Sciatic nerve (tissue), 2 donors: ENCODE measurements around the gene FADS6. TPM values are rescaled to one million over a fixed set of nuclear protein-coding genes. Genes with fewer than 3 reads are reported as not detected.
A peak's percentile ranks its signal among the peaks of the same experiment; 100 is the strongest.
"Not testable (repeated sequence)": the region's sequence is repeated elsewhere in the genome, so short reads cannot be mapped to it uniquely, and the experiment has no call there.

Experiments used
- ATAC-seq: fragments of 200-7000 bp; cut with Tn5 transposase; one replicate; pipeline ENCODE4 v1.9.1; 2020; ENCODE audit warnings: mild to moderate bottlenecking, moderate library complexity
- DNase-seq: peaks from one replicate; pipeline ENCODE4 v3.0.0-alpha.2; 2020; ENCODE audit warnings: low spot score
- intact Hi-C: fragments of 100-400 bp; cut with DNase I; formaldehyde crosslinking; loops from one replicate; pipeline ENCODE4 v1.14.2; 2022
- total RNA-seq: library from RNA; stranded (reverse); fragmentation: NEBNext Ultra II Directional; extraction: Animal tissue kit (Norgen Biotek cat#: 25700); gene quantifications from one replicate; pipeline ENCODE4 v1.2.1, GENCODE V29; 2021
- donor health status: DM: no; HTN: no; CAD: no.
- donor health status: DM: no; HTN: no; CAD: no.

Gene FADS6
- total RNA-seq, 1 donor from 2014 or later: not detected

DNA sequence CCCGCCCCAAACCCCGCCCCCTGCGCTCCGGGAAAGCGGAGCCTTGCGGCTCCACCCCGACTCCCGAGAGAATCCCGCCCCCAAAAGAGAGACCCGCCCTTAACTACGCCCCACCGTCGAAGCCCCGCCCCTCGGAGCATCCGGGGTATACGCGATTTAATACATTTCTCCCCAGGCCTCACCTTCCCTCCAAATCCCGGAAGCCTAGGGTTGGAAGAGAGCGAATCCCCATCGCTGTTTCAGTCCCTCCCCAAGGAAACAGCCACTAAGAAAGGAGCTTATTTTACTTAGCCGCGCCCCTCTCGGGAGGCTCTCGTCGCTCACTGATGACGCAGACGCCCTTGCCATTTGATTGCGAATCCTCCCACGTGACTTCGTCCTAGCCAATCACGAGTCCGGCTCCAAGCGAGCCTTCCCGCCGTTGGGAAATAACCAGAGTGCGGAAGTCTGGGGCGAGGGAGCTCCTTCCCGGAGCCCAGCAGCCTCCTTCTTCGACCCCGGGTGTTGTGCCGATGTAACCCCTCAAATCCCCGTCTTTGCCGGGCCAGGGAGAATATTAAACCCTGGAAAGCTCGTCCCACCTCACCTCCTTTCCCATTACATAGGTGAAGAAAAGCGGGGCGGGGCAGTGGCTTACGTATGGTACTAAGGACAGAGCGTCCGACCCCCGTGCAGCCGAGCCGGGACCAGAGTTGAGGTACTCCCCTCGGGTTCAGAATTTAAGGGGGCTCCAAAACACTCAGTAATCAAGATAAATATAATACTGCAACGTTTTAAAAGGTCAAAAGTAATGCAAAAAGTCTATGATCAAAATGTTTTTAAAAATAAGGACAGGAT lies 20.2 kb downstream of the FADS6 start:
- peak; percentile 100 for DNase-seq
- peak; percentile 98 for ATAC-seq
- intact Hi-C loops: no loop called here

DNA sequence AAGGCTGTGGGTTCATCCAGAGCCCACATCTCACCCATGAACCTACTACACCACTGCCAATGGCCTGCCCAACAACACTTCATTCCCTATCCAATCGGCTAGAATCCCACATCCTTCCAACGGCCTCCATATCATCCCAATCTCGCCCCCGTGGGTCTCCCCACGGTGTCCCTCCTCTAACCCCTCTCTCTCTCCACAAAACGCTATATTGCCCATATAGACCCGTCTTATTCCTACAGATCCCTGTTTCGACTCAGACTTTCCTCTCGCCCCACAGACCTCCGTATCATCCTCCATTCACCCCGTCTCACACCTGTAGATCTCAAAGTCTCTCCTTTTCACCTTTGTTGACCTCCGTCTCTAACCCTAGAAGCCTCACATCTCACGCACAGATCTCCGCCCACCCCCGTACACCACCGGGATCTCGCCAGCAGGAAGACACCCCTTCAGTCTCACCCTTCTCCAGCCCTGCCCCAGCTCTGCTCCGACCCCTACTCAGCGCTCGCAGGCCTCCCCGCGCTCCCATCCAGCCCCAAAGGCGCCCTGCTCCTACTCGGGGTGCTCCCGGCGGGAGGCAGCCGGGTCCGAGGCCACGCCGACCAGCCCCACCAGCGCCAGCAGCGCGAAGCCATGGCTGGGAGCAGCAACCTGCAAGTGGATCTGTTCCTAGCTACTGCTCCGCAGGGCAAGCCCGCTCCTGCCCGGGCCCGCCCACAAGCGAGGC lies 21.0 kb downstream of the FADS6 start, which contains the start of gene FDXR:
TSS of gene FDXR (minus strand) at position 682 of the 724 bp plus-strand sequence. CDS start at position 632, 50 bp downstream.
- ATAC-seq (no peak), DNase-seq (no peak)
- intact Hi-C loops: no loop called here

GRCh38 chr17:74871356-74872076 lies 21.9 kb downstream of the FADS6 start:
- intact Hi-C loops: no loop called here
- ATAC-seq: no peak

GRCh38 chr17:74870512-74870911 lies 22.9 kb downstream of the FADS6 start:
- ATAC-seq (no peak), DNase-seq (no peak)
- intact Hi-C loops: no loop called here

More at GRCh38 chr17:74871356-74872076, 21.9 kb downstream of the FADS6 start:
- DNase-seq: no peak

- ATAC-seq, intact Hi-C loops, DNase-seq: not testable (repeated sequence)
Observed at GRCh38 chr17:74870028-74870427, 23.4 kb downstream of the FADS6 start.

DNA sequence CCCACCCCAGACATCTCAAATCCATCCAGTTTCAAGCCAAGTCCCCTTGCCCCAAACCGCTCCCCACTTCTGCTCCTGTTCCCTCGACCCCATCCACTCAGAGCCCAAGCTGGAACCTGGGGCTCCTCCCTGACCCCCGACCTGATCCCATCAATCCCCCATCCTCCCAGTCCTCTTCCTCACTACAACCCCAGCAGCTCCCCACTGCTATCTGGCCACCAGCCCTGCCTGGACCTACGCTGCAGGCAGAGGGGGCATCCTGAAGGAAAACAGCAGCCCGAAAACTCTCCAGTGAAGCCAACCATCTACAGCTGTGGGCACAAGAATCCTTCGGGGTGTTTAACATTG lies 24.6 kb downstream of the FADS6 start:
- intact Hi-C loops: loop anchor here (5.0 kb wide), 1 partner anchor 1617 kb away; no protein-coding TSS in a partner anchor
- DNase-seq (no peak), ATAC-seq (no peak)

DNA sequence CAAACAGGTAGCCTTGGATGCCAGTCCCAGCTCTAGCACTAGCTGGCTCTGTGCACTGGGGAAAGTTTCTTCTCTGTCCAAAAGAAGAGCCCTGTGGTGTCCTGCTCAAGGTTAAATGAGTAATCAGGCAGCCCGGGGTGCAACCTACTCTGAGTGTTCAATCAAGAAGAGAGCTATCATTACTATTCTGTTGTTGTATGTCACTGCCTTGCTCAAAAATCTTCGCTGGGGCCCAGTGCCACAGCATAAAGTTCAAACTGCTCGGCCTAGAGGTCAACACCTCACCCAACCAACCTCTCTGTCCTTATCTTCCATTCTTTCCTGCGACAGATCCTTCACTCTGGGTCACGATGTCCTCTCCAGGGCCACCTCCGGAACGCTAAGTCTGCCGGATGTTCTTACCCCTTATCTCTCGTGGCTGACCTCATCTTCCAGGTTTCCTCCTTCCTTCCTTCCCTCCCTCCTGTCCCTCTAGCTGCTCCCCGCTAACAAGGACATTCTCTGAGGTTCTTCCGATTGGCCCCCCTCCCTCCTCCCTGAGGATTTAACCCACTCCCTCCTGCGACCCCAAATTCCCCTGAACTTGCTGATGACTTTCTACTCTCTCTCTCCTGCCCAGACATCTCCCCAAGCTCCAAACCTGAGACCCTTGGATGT lies 25.1 kb downstream of the FADS6 start:
- no peak for DNase-seq
- intact Hi-C loops: loop anchor here (5.0 kb wide), 1 partner anchor 1616 kb away; no protein-coding TSS in a partner anchor
- no peak for ATAC-seq

DNA sequence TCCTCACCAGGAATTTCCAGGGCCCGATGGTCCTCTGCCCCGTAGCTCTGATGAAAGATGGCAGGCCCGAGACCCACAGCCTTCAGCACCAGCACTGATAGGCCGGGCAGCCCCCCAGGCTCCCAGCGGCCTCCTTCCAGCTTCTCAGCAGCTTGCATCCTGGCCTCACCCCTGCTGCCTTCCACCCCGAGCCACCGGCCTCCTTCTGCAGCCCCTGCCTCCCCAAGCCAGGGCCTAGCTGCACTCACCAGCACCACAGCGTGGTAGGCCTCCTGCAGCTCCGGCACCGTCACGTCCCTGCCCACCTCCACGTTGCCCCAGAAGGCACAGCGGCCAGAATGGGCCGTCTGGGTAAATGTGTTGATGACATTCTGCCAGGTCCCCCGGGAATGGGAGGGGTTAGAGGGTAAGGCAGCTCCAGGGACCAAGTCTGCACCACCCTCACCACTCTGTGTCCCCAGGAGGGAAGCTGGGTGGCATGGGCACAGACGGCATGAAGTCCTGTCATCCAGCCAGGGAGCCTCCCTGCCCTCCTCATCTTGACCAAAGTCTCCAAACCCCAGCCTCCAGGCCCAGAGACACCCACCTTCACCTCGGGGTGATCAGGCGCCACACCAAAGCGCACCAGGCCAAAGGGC lies 27.1 kb downstream of the FADS6 start:
- no peak for ATAC-seq
- no peak for DNase-seq
- intact Hi-C loops: loop anchor here (5.0 kb wide), 1 partner anchor 1614 kb away; no protein-coding TSS in a partner anchor

DNA sequence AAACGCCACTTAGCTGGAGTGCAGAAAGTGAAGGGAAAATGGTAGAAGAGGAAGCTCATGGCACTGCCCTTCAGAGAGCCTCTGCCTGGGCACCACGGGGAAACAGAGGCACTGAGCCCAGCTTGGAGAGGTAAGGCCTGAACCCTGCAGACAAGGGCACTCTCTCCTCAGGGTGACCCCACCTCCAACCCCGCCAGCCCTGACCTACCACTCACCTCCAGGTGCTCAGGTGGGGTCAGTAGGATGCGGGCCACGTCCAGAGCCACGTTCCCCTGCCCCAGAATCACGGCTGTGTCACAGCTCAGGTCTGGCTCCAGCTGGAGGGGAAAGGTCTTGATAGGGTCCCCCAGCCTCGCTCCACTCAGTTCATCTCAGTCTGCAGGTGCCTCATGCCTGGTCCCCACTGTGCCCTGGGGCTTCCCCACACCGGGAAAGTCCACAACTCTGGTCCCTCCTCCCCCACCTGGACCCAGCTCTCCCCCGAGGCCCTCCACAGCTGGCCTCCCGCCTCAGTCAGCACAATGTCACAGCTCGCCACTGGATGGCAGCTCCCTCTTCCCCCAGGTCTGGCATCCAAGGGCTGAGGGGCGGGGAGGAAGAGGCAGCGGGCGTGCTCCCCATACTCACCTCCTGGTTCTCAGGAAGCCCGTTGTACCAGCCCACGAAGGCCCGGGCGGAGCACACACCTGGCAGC lies 27.8 kb downstream of the FADS6 start:
- intact Hi-C loops: loop anchor here (2.0 to 5.0 kb wide), 2 partner anchors 121 to 1613 kb away; no protein-coding TSS in a partner anchor
- ATAC-seq: no peak
- DNase-seq: no peak

DNA sequence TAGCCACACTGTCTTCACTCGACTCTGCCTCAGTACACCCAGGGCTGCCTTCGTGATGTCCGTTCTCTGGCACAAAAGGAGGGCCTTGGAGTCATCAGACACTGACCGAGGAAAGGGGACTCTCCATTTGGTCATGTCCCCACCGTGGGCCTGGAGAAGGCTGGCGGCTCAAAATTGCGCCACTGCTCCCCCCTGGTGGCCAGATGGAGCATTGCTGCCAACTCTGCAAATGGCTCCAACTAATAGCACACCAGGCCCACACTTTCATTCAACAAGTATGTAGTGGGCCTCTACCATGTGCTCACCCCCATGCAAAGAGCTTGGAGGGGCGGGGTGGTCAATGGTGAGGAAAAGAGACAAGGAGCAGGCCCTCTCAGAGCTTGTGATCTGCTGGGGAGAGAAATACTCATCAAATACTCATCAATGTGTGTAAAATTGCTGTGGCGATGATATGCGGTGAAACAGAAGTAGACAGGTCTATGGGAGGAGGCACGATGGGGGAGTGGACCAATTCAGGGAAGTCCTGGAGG lies 28.5 kb downstream of the FADS6 start:
- ATAC-seq (peak; percentile 78), DNase-seq (peak; percentile 90)
- intact Hi-C loops: loop anchor here (1.0 to 5.0 kb wide), 3 partner anchors 72 to 1613 kb away; no protein-coding TSS in a partner anchor

- DNase-seq: no peak
- intact Hi-C loops: loop anchor here (1.0 to 2.0 kb wide), 2 partner anchors 71 to 120 kb away; no protein-coding TSS in a partner anchor
- ATAC-seq: no peak
Observed at GRCh38 chr17:74864297-74864865, 29.1 kb downstream of the FADS6 start.

GRCh38 chr17:74863420-74864296 lies 29.8 kb downstream of the FADS6 start:
- no peak for DNase-seq
- intact Hi-C loops: loop anchor here (1.0 to 2.0 kb wide), 2 partner anchors 70 to 119 kb away; no protein-coding TSS in a partner anchor
- no peak for ATAC-seq

GRCh38 chr17:74862919-74863318 lies 30.5 kb downstream of the FADS6 start:
- no peak for DNase-seq
- ATAC-seq: no peak
- intact Hi-C loops: no loop called here

GRCh38 chr17:74862108-74862901 lies 31.1 kb downstream of the FADS6 start:
- intact Hi-C loops: no loop called here
- DNase-seq (peak; percentile 88), ATAC-seq (peak; percentile 57)

GRCh38 chr17:74861662-74862107 lies 31.7 kb downstream of the FADS6 start:
- intact Hi-C loops: no loop called here
- no peak for DNase-seq
- ATAC-seq: no peak
